RWPE2 (cell line): ENCODE measurements around the gene ANO7.

Experiments
- ATAC-seq: fragments of 200-7000 bp; cut with Tn5 transposase; 3 replicates; pipeline ENCODE4 v1.9.1; 2021; ENCODE audit warnings: low read depth
- DNase-seq: peaks from one replicate; pipeline ENCODE4 v3.0.0-alpha.2; 2020; ENCODE audit warnings: low spot score
- H3K27ac ChIP-seq: fragments of 450-650 bp; 2 replicates; pipeline ENCODE4 v1.5.1; 2017; ENCODE audit warnings: mild to moderate bottlenecking; ENCODE audit not compliant: poor library complexity, severe bottlenecking
- H3K27me3 ChIP-seq: fragments of 250-450 bp; sonication (Bioruptor Pico); 2 replicates; pipeline ENCODE4 v1.5.1; 2021; ENCODE audit warnings: mild to moderate bottlenecking, moderate library complexity; ENCODE audit not compliant: insufficient read depth, poor library complexity, severe bottlenecking
- H3K36me3 ChIP-seq: fragments of 250-450 bp; sonication (Bioruptor Pico); 2 replicates; pipeline ENCODE4 v1.5.1; 2020; ENCODE audit warnings: low read depth, mild to moderate bottlenecking, moderate library complexity
- H3K4me1 ChIP-seq: fragments of 250-450 bp; sonication (Bioruptor Pico); 2 replicates; pipeline ENCODE4 v1.5.1; 2021; ENCODE audit warnings: mild to moderate bottlenecking, moderate library complexity; ENCODE audit not compliant: insufficient read depth, poor library complexity, severe bottlenecking
- H3K4me3 ChIP-seq: fragments of 250-450 bp; sonication (Bioruptor Pico); 2 replicates; pipeline ENCODE4 v1.5.1; 2021; ENCODE audit warnings: mild to moderate bottlenecking, moderate library complexity; ENCODE audit not compliant: severe bottlenecking
- H3K9me3 ChIP-seq: fragments of 250-450 bp; sonication (Bioruptor Pico); 2 replicates; pipeline ENCODE4 v1.5.1; 2021; ENCODE audit warnings: mild to moderate bottlenecking, moderate library complexity; ENCODE audit not compliant: severe bottlenecking
- TF ChIP-seq, protein P1 (sequence below): fragments of 450-650 bp; IDR thresholded peaks from one replicate; pipeline ENCODE4 v1.5.1; 2017; ENCODE audit warnings: mild to moderate bottlenecking, moderate library complexity; ENCODE audit not compliant: poor library complexity, severe bottlenecking

Gene ANO7

DNA sequence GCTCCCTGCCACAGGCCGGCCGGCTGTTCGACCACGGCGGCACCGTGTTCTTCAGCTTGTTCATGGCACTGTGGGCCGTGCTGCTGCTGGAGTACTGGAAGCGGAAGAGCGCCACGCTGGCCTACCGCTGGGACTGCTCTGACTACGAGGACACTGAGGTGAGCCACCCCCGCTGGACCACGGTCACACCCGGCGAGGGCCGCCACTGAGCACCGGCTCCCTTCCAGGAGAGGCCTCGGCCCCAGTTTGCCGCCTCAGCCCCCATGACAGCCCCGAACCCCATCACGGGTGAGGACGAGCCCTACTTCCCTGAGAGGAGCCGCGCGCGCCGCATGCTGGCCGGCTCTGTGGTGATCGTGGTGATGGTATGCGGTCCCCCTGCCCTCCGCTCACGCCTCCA is 20.8 kb downstream of the ANO7 start:
- ATAC-seq (no peak), DNase-seq (no peak)
- H3K27ac ChIP-seq: no peak overlapping the region
- H3K4me1 ChIP-seq: no peaks in the 10 kb centered on the region
- H3K27me3 ChIP-seq: no peaks in the 10 kb centered on the region
- TF ChIP-seq, protein P1, sequence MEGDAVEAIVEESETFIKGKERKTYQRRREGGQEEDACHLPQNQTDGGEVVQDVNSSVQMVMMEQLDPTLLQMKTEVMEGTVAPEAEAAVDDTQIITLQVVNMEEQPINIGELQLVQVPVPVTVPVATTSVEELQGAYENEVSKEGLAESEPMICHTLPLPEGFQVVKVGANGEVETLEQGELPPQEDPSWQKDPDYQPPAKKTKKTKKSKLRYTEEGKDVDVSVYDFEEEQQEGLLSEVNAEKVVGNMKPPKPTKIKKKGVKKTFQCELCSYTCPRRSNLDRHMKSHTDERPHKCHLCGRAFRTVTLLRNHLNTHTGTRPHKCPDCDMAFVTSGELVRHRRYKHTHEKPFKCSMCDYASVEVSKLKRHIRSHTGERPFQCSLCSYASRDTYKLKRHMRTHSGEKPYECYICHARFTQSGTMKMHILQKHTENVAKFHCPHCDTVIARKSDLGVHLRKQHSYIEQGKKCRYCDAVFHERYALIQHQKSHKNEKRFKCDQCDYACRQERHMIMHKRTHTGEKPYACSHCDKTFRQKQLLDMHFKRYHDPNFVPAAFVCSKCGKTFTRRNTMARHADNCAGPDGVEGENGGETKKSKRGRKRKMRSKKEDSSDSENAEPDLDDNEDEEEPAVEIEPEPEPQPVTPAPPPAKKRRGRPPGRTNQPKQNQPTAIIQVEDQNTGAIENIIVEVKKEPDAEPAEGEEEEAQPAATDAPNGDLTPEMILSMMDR: no peak
- no peak overlapping the region for H3K4me3 ChIP-seq
- H3K9me3 ChIP-seq: no peaks in the 10 kb centered on the region
- H3K36me3 ChIP-seq: no peaks in the 10 kb centered on the region

- H3K4me1 ChIP-seq: no peaks in the 10 kb centered on the region
- ATAC-seq (peak; percentile 26), DNase-seq (no peak)
- no peaks in the 10 kb centered on the region for H3K27me3 ChIP-seq
- H3K27ac ChIP-seq: no peak overlapping the region
- H3K9me3 ChIP-seq: no peaks in the 10 kb centered on the region
- TF ChIP-seq, protein P1: no peak
- H3K36me3 ChIP-seq: no peaks in the 10 kb centered on the region
- H3K4me3 ChIP-seq: no peak overlapping the region
Observed at GRCh38 chr2:241211276-241211675, 22.8 kb downstream of the ANO7 start.

DNA sequence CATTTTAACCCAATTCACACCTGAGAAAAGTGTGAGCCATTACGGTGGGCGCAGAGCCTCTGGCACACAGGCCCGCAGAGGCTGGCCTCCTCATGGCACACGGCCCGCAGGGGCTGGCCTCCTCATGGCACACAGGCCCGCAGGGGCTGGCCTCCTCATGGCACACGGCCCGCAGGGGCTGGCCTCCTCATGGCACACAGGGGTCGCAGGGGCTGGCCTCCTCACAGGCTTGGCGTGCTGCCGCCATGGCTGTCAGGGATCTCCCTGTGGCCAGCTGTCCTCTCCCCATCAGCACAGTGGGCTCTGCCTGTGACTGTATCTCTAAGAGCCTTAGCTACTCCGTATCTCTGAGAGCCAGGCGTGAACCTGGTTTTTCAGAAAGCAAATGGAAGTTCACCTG is 24.6 kb downstream of the ANO7 start:
- DNase-seq (no peak), ATAC-seq (no peak)
- Histone ChIP-seq H3K4me1 (no peaks in the 10 kb centered on the region), H3K36me3 (no peaks in the 10 kb centered on the region), H3K4me3 (no peak overlapping the region), H3K27me3 (no peaks in the 10 kb centered on the region), H3K27ac (no peak overlapping the region), H3K9me3 (no peaks in the 10 kb centered on the region)
- TF ChIP-seq, protein P1: no peak

GRCh38 chr2:241213567-241213966 is 25.1 kb downstream of the ANO7 start:
- Histone ChIP-seq H3K27ac (no peak overlapping the region), H3K4me1 (no peaks in the 10 kb centered on the region), H3K4me3 (no peak overlapping the region), H3K9me3 (no peaks in the 10 kb centered on the region), H3K36me3 (no peaks in the 10 kb centered on the region), H3K27me3 (no peaks in the 10 kb centered on the region)
- ATAC-seq: no peak
- no peak for DNase-seq
- TF ChIP-seq, protein P1: no peak

- Histone ChIP-seq H3K4me3 (no peak overlapping the region), H3K36me3 (no peaks in the 10 kb centered on the region), H3K4me1 (no peaks in the 10 kb centered on the region), H3K9me3 (no peaks in the 10 kb centered on the region), H3K27me3 (no peaks in the 10 kb centered on the region), H3K27ac (no peak overlapping the region)
- TF ChIP-seq, protein P1: no peak
- DNase-seq (no peak), ATAC-seq (no peak)
Observed at GRCh38 chr2:241214209-241214608, 25.7 kb downstream of the ANO7 start.
